Type B pancreatic cell (in vitro differentiated cells): Measurements from ENCODE around the gene HMCN2. TPM values are rescaled to one million over a fixed set of nuclear protein-coding genes. Genes with fewer than 3 reads are reported as not detected.
A peak's percentile ranks its signal among the peaks of the same experiment; 100 is the strongest.

Experiments used
- DNase-seq: peaks from one replicate; pipeline ENCODE4 v3.0.0; 2021; ENCODE audit warnings: mixed read lengths; ENCODE audit not compliant: unreplicated experiment; ENCODE audit errors: extremely low spot score
- H3K27ac Mint-ChIP-seq: 2 replicates; pipeline ENCODE4 v1.8.0; 2021; ENCODE audit warnings: mild to moderate bottlenecking, mixed read lengths
- H3K27me3 Mint-ChIP-seq: 2 replicates; pipeline ENCODE4 v1.8.0; 2021; ENCODE audit warnings: mixed read lengths
- H3K36me3 Mint-ChIP-seq: 2 replicates; pipeline ENCODE4 v1.8.0; 2021; ENCODE audit warnings: mixed read lengths
- H3K4me1 Mint-ChIP-seq: one replicate; pipeline ENCODE4 v1.8.0; 2021; ENCODE audit warnings: mixed read lengths; ENCODE audit not compliant: unreplicated experiment
- H3K4me3 Mint-ChIP-seq: 2 replicates; pipeline ENCODE4 v1.8.0; 2021; ENCODE audit warnings: mild to moderate bottlenecking, mixed read lengths
- H3K9me3 Mint-ChIP-seq: 2 replicates; pipeline ENCODE4 v1.8.0; 2021; ENCODE audit warnings: mixed read lengths
- total RNA-seq: library from RNA; stranded (reverse); gene quantifications from 2 replicates; pipeline ENCODE4 v1.2.1, GENCODE V29; 2021; ENCODE audit warnings: low replicate concordance
- TF ChIP-seq, protein P1 (sequence below): fragments of 200-600 bp; sonication (generic); conservative IDR thresholded peaks from 2 replicates; pipeline ENCODE4 v1.5.0; 2021; ENCODE audit warnings: antibody characterized with exemption, mild to moderate bottlenecking

Gene HMCN2
- total RNA-seq, 1 donor from 2014 or later: 0.12 TPM

DNA sequence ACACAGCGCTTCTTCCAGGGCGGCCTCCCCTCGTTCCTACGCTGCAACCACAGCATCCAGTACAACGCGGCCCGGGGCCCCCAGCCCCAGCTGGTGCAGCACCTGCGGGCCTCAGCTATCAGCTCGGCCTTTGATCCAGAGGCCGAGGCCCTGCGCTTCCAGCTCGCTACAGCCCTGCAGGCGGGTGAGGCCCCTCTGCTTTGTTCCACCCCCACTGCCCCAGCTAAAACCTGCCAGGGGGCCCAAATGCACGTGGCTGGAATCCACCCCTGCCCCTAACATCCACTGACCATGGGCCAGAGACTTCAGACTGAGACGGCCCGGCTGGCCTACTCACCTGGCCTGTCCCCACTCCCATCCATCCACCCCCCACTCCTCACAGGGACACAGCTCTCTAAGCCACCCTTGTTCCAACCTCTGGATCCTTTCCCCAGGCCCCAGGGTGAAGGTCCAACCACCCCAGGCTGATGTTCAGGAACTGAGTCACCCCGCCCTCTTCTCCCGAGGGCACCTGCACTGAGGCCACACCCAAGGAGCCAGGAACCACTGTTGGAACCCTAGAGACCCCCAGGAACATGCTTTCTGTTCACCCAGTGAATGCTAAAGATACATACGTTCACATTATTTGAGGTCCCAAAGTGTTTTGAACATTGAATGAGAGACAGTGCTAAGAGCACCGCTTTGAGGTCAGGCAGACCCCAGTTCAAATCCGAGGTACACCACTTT, 160.3 kb downstream of the HMCN2 start:
- H3K4me3 Mint-ChIP-seq: no peak overlapping the region
- H3K27ac Mint-ChIP-seq: peak overlapping the region; percentile 23
- TF ChIP-seq, protein P1, sequence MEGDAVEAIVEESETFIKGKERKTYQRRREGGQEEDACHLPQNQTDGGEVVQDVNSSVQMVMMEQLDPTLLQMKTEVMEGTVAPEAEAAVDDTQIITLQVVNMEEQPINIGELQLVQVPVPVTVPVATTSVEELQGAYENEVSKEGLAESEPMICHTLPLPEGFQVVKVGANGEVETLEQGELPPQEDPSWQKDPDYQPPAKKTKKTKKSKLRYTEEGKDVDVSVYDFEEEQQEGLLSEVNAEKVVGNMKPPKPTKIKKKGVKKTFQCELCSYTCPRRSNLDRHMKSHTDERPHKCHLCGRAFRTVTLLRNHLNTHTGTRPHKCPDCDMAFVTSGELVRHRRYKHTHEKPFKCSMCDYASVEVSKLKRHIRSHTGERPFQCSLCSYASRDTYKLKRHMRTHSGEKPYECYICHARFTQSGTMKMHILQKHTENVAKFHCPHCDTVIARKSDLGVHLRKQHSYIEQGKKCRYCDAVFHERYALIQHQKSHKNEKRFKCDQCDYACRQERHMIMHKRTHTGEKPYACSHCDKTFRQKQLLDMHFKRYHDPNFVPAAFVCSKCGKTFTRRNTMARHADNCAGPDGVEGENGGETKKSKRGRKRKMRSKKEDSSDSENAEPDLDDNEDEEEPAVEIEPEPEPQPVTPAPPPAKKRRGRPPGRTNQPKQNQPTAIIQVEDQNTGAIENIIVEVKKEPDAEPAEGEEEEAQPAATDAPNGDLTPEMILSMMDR: no peak
- H3K9me3 Mint-ChIP-seq: no peaks in the 10 kb centered on the region
- no peak for DNase-seq
- peaks cover 14% of the 10 kb centered on the region for H3K27me3 Mint-ChIP-seq
- peaks cover 11% of the 10 kb centered on the region for H3K4me1 Mint-ChIP-seq
- no peaks in the 10 kb centered on the region for H3K36me3 Mint-ChIP-seq

DNA sequence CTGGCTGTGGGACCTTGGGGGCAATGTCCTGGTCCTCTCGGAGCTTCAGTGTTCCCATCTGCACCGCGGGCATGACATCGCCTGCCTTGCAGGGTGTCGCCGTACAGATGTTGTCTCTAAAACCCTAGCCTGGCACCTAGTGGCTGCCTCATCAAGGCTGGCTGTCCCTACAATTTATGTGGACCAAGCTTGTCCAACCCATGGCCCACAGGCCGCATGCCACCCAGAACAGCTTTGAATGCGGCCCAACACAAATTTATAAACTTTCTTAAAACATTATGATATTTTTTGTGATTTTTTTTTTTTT, 160.9 kb downstream of the HMCN2 start:
- Mint-ChIP-seq H3K4me3 (no peak overlapping the region), H3K27ac (no peak overlapping the region), H3K27me3 (peaks cover 13% of the 10 kb centered on the region), H3K36me3 (no peaks in the 10 kb centered on the region), H3K9me3 (no peaks in the 10 kb centered on the region), H3K4me1 (peaks cover 10% of the 10 kb centered on the region)
- TF ChIP-seq, protein P1: no peak
- DNase-seq: no peak

DNA sequence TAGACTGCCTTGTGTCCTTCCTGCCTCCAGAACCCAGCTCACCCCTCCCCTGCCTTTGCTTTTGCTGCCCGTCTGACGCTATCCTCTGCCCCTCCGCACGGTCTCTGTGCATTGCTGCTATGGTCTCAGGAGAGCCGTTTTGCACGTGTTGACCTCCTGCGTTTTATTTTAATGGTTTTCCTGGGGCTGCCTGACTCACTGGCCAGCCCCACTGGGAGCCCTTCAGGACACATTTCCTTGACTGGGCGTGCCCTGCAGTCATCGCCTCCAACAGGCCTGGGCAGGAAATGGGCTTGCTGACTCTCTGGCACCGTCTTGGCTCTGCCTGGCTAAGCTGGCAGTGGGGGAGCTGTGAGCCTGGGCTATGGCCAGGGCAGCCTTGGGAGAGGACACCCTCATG, 161.3 kb downstream of the HMCN2 start:
- Mint-ChIP-seq H3K27ac (no peak overlapping the region), H3K27me3 (peaks cover 9% of the 10 kb centered on the region), H3K36me3 (no peaks in the 10 kb centered on the region), H3K4me1 (peaks cover 5% of the 10 kb centered on the region), H3K9me3 (no peaks in the 10 kb centered on the region), H3K4me3 (no peak overlapping the region)
- no peak for DNase-seq
- TF ChIP-seq, protein P1: no peak

DNA sequence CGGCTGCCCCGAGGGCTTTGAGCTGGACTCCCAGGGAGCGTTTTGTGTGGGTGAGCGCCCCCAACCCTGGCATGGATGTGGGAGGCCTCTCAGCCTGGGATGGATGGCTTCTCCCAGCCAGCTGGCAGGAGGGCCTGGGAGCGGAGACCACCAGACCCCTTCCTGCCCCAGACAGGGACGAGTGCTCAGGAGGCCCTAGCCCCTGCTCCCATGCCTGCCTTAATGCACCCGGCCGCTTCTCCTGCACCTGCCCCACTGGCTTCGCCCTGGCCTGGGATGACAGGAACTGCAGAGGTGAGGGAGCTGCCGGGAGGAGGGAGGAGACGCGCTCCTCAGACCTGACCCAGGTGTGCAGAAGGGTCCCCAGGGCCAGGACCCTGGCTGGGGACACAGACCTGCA, 161.8 kb downstream of the HMCN2 start:
- DNase-seq: no peak
- Mint-ChIP-seq H3K27ac (no peak overlapping the region), H3K4me3 (no peak overlapping the region), H3K27me3 (peaks cover 10% of the 10 kb centered on the region), H3K9me3 (no peaks in the 10 kb centered on the region), H3K4me1 (peaks cover 5% of the 10 kb centered on the region), H3K36me3 (no peaks in the 10 kb centered on the region)
- TF ChIP-seq, protein P1: no peak

DNA sequence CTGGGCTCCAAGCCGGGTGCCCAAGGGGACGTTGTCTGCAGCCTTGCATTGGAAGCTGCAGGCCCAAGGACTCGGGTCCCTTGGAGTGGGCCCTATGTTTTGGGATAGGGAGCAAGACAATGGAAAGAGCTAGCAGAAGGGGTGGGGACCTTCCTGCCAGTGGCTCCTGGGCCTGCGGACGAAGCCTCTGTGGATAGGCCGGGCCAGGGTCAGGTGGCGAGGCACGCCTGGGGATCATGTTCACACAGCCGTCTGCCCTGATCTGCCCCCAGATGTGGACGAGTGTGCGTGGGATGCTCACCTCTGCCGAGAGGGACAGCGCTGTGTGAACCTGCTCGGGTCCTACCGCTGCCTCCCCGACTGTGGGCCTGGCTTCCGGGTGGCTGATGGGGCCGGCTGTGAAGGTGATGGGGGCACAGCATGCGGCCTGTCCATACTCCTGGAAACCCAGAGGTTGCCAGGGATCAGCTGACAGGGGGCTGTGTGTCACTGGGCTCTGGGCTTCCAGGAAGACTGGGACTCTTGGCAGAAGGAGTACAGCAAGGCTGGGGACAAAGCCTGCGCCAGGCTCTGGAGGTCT, 162.6 kb downstream of the HMCN2 start:
- Mint-ChIP-seq H3K27me3 (peaks cover 17% of the 10 kb centered on the region), H3K36me3 (no peaks in the 10 kb centered on the region), H3K4me1 (peaks cover 5% of the 10 kb centered on the region), H3K27ac (no peak overlapping the region), H3K4me3 (no peak overlapping the region), H3K9me3 (no peaks in the 10 kb centered on the region)
- no peak for DNase-seq
- TF ChIP-seq, protein P1: no peak
